Measurements from ENCODE around the gene DAB1. TPM values are rescaled to one million over a fixed set of nuclear protein-coding genes. Genes with fewer than 3 reads are reported as not detected.
"Not testable (repeated sequence)": the region's sequence is repeated elsewhere in the genome, so short reads cannot be mapped to it uniquely, and the experiment has no call there.

Gene DAB1
- total RNA-seq, 1 experiment from 2014 or later = not detected

DNA sequence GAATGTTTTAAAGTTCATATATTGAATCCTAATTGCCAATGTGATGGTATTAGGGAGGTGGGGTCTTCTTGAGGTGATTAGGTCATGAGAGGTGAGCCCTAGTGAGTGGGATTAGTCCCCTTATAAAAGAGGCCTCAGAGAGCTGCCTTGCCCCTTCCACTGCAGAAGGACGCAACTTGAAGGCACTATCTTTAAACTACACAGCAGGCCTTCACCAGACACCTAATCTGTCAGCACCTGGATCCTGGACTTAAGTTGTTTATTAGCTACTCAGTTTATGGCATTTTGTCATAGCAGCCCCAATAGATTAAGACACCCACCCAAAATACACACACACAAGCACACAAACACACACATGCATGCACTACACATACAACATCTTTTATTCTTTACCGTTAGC, 61.4 kb downstream of the DAB1 start:
- no peak for DNase-seq (ENCODE audit: low read depth)

DNA sequence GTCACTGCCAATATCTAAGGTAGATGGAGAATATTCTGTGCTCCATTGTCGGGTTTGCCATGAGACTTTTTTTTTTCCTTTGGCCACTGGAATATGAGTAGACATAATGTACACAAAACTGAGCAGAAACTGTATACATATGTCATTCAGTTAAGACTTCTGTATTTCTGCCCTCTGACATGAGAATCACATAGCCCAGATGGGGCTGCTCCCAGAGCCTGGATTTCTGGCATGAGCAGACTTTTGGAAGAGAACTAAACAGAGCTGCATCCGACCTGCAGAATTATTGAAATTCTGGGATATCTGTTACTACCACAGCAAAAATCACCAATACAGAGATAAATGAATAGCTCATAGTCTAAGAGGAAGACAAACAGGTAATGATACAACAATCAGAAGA, 62.3 kb downstream of the DAB1 start:
- no peak for DNase-seq (ENCODE audit: low read depth)

DNA sequence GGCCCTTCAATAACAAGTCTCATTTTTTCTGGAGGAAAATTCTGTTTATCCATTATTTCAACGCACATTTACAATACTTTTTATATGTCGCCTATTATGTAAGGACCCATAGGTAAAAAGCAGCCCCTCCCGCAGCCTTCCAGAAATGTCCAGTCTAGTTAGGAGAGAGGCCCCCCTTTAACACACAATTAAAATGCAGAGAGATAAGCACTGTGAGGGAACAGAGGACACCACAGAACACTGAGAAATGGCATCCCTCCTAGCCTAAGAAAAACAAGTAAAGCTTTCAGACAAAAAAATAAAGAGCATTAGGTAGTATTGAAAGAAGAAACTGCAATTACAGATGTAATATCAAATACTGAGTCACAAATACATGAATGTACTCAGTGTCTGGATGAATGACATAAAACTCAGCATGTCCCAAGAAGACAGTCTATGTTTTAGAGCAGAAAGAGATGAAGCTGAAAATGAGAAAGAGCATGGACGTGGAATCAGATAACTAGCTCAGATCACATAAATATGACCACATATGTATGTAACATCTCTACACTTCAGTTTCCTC, 62.9 kb downstream of the DAB1 start:
- no peak for DNase-seq (ENCODE audit: low read depth)

DNA sequence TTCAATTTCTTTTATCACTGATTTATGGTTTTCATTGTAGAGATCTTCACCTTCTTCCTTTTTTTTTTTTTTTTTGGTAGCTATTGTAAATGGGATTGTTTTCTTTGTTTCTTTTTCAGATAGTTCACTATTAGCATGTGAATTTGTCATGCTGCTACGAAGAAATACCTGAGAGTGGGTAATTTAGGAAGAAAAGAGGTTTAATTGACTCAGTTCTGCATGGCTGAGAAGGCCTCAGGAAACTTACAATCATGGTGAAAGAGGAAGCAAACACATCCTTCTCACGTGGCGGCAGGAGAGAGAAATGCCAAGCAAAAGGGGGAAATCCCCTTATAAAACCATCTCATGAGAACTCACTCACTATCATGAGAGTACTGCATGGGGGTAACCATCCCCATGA, 66.4 kb downstream of the DAB1 start:
- DNase-seq (ENCODE audit: low read depth) = no peak

DNA sequence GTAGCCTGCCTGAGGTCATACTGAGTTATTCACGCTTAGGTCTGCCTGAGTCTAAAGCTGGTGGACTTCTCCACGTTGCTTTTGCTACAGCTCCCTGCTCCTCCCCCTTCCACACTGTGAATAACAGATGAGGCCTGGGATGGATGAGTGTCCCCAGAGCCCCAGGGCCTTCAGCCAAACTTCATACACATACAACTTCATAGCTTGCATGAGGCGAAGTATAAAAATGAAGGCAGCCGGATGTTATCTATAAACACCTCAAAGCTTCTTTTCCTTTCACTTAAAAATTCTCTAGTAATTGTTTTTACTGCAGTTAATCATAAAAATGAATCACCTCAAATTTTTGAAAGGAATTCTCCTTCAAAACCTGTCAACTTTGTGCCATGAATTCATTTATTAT, 70.2 kb downstream of the DAB1 start:
- no peak for DNase-seq (ENCODE audit: low read depth)

DNA sequence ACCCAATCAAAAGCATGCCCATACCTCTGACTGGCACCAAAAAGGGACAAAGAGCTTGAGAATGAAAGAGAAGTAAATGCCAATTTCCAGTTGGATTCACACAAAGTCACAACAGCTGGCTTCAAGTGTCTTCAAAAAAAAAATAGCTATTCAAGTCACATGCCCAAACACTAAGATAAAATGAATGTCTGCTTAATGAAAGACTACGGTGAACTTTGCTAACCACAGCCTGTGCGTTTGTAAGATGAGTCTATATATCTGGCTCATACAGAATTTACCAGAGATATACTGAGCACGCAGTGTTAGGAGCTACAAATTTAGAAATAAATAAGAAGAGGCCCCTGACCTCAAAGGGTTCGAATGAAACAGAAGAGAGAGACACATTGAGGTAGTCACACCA, 73.2 kb downstream of the DAB1 start:
- DNase-seq (ENCODE audit: low read depth) = no peak

DNA sequence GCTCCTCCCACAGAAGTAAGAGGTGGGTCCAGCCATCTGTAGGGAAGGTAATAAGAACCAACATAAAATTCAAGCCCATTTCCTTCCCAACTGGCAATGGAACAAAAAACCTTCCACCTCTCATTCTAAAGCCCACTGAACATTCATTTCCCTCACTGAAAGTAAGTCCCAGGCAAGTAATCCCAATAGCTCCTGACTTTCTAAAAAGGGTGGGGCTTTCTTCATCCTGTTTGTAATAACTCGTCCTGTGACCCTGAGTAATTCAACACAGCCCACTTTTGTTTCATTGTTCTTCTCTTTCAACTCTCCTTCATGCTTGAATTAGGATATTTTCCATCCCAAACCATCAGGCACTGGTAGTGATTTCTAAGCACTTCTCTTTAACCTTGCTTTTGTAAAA, 74.9 kb downstream of the DAB1 start:
- DNase-seq (ENCODE audit: low read depth) = no peak

DNA sequence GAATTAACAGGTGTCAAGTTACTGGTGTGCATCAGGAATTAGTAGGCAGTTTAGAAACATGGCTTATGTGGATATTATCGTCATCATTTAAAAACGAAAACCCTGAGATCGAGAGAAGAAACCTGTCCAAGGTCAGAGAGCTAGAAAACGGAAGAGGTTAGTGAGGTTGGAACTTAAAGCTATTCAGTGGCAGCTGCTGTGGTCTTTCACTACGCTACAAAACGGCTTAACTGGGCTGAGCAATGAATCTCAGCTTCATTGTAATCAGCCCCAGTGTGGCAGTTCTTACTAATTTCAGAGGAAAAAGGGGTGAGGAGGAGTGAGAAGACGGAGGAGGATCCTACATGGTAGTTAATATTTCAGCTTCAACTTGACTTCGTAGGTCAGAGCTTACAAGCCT, 77.9 kb downstream of the DAB1 start:
- DNase-seq (ENCODE audit: low read depth) = no peak

DNA sequence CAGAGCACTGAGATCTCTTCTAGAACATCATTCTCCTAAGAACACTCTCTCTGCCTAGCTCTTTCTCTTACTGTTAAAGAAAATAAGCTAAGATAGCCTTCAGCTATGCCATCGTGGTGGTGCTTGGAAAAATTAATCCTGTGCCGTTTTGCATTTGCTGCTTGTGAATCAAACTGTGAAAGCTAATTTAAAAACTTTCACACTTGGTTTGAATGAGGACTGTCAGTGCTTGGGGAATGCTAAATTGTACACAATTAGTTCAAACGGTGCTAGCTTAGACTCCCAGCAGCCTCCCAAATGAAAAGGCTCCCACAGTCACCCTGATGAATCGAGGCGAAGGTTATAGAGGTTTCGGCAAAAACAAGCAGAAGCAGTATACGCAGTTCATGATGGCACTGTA, 79.6 kb downstream of the DAB1 start:
- DNase-seq (ENCODE audit: low read depth) = no peak

DNA sequence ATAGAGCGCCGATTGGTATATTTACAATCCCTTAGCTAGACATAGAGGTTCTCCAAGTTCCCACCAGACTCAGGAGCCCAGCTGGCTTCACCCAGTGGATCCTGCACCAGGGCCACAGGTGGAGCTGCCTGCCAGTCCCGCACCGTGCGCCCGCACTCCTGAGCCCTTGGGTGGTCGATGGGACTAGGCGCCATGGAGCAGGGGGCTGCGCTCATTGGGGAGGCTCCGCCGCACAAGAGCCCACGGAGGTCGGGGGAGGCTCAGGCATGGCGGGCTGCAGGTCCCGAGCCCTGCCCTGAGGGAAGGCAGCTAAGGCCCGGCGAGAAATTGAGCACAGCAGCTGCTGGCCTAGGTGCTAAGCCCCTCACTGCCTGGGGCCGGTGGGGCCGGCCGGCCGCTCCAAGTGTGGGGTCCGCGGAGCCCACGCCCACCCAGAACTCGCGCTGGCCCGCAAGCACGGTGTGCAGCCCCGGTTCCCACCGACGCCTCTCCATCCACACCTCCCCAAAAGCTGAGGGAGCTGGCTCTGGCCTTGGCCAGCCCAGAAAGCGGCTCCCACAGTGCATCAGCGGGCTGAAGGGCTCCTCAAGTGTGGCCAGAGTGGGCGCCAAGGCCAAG, 80.5 kb downstream of the DAB1 start:
- DNase-seq (ENCODE audit: low read depth) = not testable (repeated sequence)

DNA sequence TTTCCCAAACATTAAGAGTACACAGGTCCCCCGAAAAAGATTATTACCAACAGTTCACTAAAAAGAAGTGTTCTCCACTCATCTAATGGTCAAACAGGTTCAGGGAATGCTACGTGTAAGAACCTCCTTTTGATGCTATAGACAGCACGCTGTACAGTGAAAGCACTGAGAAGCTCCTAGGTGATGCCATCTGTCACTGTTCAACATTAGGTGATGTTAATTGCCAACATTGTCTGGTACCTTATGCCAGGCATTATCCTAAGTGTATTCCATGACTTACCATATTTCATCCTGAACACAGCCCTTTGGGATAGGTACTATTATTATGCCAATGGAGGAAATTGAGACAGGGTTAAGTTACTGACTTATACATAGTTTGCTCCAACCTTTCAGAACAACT, 82.1 kb downstream of the DAB1 start:
- DNase-seq (ENCODE audit: low read depth) = no peak

DNA sequence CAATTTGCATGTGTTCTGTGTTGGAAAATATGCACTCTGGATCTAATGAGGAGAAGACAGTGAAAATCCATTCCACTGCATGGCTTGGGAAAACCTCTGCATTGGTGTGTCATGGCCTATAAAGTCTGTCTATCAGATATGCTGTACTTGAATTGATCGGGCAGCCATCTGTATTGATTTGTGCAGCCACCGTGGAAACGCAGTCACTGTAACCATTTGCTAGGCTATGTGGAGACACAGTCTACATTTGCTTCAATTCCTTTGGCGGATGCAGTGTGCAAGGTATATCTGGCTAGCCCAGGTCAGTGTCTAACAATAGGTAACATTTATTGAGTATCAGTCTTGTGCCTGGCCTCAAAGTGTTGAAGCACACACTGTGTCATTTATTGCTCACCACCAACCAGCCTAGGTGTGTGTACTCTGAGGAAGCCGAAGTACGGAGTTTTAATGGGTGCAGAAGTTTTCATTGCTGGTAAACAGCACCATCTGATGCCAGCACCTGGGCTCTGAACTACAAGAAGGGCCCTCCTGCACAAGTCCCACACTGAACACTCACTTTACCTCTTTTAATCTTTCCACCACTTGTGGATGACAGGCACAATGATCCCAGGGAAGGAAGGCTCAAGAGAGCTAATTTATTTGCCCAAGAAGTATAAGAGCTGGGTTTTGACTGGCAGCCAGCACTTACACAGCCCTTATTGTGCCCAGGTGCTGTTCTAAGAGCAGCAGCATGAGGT, 83.4 kb downstream of the DAB1 start:
- no peak for DNase-seq (ENCODE audit: low read depth)

DNA sequence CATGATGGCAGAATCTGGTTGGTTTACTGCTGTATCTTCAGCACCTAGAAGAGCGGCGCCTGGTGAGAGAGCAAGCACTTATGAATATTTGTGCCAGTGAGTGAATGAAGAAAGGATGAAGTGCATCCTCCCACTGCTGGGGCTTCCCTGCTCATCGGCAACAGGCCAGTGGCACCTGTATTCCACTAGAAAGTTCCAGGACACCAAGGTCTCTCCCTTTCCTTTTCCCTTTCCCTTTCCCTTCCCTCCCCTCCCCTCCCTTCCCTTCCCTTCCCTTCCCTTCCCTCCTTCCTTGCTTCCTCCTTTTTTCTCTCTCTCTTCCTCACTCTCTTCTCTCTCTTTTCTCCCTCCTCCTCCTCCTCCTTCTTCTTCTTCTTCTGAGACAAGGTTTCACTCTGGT, 86.2 kb downstream of the DAB1 start:
- no peak for DNase-seq (ENCODE audit: low read depth)

DNA sequence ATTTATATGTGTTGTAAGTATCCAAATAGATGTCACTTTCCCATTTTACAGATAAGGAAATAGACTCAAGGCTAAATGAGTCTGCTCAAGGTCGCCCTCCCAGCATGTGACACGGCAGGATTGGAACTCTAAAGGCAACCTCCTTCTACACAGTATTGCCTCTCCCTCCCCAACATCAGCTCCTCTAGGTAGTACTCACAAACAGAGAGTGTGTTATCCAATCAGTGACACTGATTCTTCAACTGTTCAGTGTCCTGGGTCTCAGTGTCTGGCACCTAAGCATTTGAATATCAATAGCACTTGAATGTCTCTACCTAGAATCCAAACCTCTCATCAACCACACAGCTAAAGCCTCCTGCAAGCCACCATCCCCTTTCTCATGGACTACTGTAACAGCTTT, 87.1 kb downstream of the DAB1 start:
- no peak for DNase-seq (ENCODE audit: low read depth)

DNA sequence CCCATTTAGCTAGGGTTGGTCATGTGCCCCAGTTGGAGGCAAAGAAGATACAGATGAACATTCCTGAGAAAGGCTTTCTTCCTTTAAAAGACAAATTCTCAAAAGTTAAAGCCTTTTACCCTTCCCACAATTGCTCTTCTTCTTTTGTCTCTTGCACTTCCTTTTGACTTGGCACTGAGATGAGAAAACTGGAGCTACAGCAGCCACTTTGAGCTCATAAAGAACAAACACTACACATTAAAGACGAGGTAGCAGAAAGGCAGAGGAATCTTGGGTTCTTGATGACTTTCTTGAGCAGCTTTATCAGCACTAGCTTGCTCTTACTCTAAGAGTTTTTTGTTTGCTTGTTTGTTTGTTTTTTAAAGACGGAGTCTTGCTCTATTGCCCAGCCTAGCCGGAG, 92.2 kb downstream of the DAB1 start:
- DNase-seq (ENCODE audit: low read depth) = no peak

DNA sequence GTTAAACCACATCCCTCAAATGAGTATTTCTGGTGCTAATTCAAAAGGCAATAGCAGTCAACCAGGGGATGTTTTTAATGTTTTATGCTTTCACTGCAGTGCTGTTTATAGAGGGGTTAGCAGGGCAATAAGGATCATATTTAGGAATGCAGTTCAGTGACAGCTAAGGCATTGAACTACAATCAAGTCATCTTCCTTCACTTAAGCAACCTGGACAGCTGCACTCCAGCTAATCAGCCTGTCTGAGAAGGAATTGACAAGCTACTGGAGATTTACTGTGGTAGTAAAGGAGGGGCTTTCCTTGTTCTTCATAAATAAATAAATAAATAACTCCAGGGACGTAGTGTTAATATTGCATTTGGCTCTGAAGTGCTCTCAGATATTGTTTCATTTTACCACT, 93.9 kb downstream of the DAB1 start:
- no peak for DNase-seq (ENCODE audit: low read depth)

DNA sequence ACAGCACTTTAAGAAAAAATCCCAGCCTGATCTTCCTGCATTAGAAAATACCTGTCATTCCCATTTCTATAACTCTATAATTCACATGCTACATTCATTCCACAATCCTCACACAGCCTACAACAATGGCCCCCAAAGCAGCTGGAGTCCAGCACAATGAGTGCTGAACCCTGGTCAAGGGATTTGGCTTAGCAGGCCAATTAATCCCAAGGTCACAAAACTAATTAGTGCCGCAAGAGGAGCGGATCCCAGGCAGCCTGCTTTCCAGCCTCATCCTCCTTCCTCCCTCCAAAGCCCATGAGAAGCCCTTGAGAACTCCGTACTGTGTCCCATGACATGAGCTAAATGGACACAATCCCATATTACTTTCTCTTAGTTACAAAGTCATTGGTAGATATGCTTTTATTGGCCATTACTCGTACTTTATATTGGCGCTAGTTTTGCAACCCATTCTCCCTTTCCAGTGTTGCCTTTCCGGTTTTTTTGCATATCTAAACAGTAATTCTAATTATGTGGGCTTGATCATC, 94.8 kb downstream of the DAB1 start:
- DNase-seq (ENCODE audit: low read depth) = no peak

DNA sequence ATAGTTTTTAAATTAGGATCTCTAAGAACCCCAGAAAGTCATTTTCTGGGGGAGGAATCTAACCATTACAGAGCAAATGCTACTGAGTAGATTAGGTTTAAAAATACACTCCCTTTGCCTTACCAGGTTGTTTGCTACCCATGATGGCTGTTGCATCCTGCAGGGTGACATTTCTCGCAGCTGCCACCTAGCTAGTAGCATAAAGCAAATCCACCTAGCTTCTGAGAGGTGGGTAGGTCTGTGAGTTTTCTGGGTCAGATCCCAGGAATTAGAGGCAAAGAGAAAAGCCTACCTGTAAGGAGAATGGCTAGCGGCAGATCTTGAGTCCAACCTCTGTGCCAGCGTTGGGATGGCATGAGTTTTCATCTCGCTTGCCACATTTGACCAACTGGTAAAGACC, 95.9 kb downstream of the DAB1 start:
- DNase-seq (ENCODE audit: low read depth) = no peak

DNA sequence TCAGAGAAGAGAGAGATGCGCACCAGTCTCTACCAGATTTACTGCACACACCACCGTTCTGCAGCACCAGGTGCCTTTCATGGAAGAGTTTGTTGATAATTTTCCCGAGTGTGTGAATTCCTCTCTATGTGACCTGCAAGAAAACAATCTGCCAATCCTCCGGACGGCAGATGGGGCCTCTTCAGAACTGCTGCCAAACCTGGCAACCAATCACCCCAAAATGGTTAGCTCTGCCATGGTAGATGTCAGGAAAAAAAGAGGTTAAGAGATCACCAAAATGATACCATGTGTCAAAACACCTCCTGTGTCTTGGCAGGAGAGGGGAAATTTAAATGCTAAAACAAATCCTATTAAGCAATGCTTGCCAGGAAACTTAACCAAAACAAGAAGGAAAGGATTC, 96.5 kb downstream of the DAB1 start:
- no peak for DNase-seq (ENCODE audit: low read depth)

DNA sequence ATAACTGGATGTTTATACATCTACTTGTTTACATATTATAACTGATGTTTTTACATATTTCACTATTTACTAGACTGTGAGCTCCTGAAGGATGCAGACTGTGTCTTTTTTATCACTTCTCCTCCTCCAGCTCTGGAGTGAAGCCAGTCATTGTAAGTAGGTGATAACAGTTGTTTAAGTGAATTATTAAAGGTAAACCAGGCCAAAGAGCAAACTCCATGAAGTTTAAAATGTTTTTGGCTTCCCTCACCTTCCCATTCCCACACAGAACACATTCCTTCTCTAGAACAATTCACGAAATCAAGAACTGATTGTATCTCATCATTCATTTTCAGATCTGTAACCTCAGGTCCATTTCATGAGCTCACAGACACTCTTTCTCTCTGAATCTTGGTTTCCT, 98.3 kb downstream of the DAB1 start:
- DNase-seq (ENCODE audit: low read depth) = no peak

DNA sequence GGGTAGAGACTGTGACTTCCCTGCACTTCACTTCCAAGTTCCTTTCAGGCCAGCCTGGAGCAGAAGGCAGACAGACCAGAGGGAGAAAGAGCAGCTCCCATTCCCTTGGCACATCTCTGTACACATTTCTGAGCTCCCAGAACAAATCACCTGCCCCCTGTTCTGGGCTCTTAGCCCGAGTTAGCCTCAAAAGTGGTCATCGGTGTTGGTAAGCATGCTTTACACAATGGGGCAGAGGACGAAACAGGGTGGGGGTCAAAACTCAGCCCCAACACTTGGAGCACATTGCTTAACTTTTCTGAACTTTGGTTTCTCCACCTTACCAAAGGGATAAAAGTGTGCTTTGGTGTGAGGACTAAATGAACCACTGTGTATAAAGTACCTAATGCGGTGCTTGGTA, 98.7 kb downstream of the DAB1 start:
- no peak for DNase-seq (ENCODE audit: low read depth)

DNA sequence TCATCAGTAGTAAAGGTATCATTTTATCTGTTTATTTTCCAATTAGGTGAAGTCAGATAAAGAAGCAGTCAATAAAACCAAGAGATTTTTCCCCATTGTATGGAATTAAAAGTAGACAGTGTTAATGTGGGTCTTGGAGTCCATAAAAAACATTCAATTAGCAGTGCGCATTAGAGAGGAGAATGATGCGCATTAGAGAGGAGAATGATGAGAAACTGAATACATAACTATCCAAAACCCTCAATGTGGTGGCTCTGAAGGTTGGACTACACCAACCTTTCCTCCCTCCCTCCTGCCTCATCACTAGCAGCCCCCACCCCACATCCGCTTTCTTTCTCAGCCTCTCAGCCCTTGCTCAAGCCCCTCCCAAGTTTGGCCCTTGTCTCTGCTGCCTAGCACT, 99.5 kb downstream of the DAB1 start:
- DNase-seq (ENCODE audit: low read depth) = no peak

DNA sequence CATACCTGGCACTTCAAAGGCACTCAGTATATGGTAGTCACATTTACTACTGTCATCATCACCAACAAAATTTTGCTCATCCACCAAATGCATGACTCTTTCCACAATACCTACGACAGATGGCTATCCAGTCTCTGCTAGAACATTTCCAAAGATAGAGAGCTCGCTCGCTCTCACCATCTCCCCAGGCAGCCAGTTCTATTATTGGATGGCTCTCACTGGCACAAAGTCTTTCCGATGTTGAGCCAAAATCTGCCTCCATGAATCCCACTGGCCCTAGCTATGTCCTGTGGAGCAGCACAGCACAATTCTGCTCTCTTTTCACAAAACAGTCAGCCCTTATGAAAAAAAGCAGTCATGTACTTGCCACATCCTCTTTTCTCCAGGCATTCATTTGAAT, 102.1 kb downstream of the DAB1 start:
- no peak for DNase-seq (ENCODE audit: low read depth)
